Neuronal stem cell (in vitro differentiated cells): ENCODE data around the gene KCNH6.

Experiments used
- DNase-seq: peaks from one replicate; pipeline ENCODE4 v3.0.0-alpha.2; 2013; ENCODE audit warnings: low spot score
- H2AFZ ChIP-seq: one replicate; pipeline ENCODE4 v1.6.1; 2013; ENCODE audit warnings: mild to moderate bottlenecking, low read length, inconsistent platforms
- H2AK5ac ChIP-seq: 2 replicates; pipeline ENCODE4 v1.6.1; 2013; ENCODE audit warnings: low read depth, mild to moderate bottlenecking, inconsistent platforms, low read length, moderate library complexity, mixed read lengths
- H2BK120ac ChIP-seq: 2 replicates; pipeline ENCODE4 v1.6.1; 2013; ENCODE audit warnings: low read depth, mild to moderate bottlenecking, inconsistent platforms, low read length, moderate library complexity, mixed read lengths
- H2BK12ac ChIP-seq: one replicate; pipeline ENCODE4 v1.6.1; 2013; ENCODE audit warnings: low read length, inconsistent platforms
- H2BK15ac ChIP-seq: 2 replicates; pipeline ENCODE4 v1.6.1; 2013; ENCODE audit warnings: mild to moderate bottlenecking, low read length, inconsistent platforms, mixed read lengths
- H2BK5ac ChIP-seq: one replicate; pipeline ENCODE4 v1.6.1; 2013; ENCODE audit warnings: inconsistent platforms, mild to moderate bottlenecking, low read length, moderate library complexity
- H3K14ac ChIP-seq: one replicate; pipeline ENCODE4 v1.6.1; 2013; ENCODE audit warnings: low read length, inconsistent platforms
- H3K18ac ChIP-seq: 2 replicates; pipeline ENCODE4 v1.6.1; 2013; ENCODE audit warnings: low read length, inconsistent platforms
- H3K23ac ChIP-seq: 2 replicates; pipeline ENCODE4 v1.6.1; 2013; ENCODE audit warnings: low read depth, mild to moderate bottlenecking, mixed read lengths, low read length, inconsistent platforms; ENCODE audit not compliant: poor library complexity
- H3K27ac ChIP-seq: replicated peaks from 3 replicates; pipeline ENCODE4 v1.5.1; 2013; ENCODE audit warnings: low read length, inconsistent platforms
- H3K27me3 ChIP-seq, 3 experiments: 2 replicates each; pipeline ENCODE4 v1.6.1; 2013; ENCODE audit warnings: low read length in 3 of 3, mild to moderate bottlenecking in 2 of 3, inconsistent platforms in 1 of 3, low read depth in 1 of 3, mixed read lengths in 1 of 3, moderate library complexity in 1 of 3; ENCODE audit not compliant: control insufficient read depth in 3 of 3, insufficient read depth in 3 of 3
- H3K36me3 ChIP-seq, 2 donors: replicated peaks in 1 of 2; 2 replicates each; pipeline ENCODE4 v1.6.1; 2013; ENCODE audit warnings: low read length in 2 of 2; ENCODE audit not compliant: control insufficient read depth in 2 of 2, insufficient read depth in 2 of 2
- H3K4ac ChIP-seq: 2 replicates; pipeline ENCODE4 v1.6.1; 2013; ENCODE audit warnings: inconsistent platforms, mild to moderate bottlenecking, low read length, moderate library complexity
- H3K4me1 ChIP-seq, 2 donors: 1 replicate in 1 of 2; 2 replicates in 1 of 2; pipeline ENCODE4 v1.6.1; 2013; ENCODE audit warnings: low read length in 2 of 2, low read depth in 1 of 2; ENCODE audit not compliant: control insufficient read depth in 2 of 2, insufficient read depth in 1 of 2
- H3K4me2 ChIP-seq: one replicate; pipeline ENCODE4 v1.6.1; 2013; ENCODE audit warnings: mild to moderate bottlenecking, low read length, inconsistent platforms; ENCODE audit not compliant: insufficient read depth, poor library complexity, severe bottlenecking
- H3K4me3 ChIP-seq, 2 donors: 2 replicates each; pipeline ENCODE4 v1.5.1; 2013; ENCODE audit warnings: low read length in 2 of 2, mild to moderate bottlenecking in 2 of 2, inconsistent platforms in 1 of 2, moderate library complexity in 1 of 2
- H3K79me1 ChIP-seq: one replicate; pipeline ENCODE4 v1.6.1; 2013; ENCODE audit warnings: low read depth, mild to moderate bottlenecking, inconsistent platforms, low read length, moderate library complexity
- H3K9ac ChIP-seq: one replicate; pipeline ENCODE4 v1.6.1; 2013; ENCODE audit warnings: mild to moderate bottlenecking, low read depth, low read length, inconsistent platforms; ENCODE audit not compliant: poor library complexity
- H3K9me3 ChIP-seq, 2 donors: replicated peaks in 1 of 2; 2 replicates each; pipeline versions ENCODE3 to v1.6.1; 2013; ENCODE audit warnings: low read length in 2 of 2, mild to moderate bottlenecking in 2 of 2, inconsistent platforms in 1 of 2, low read depth in 1 of 2, mixed read lengths in 1 of 2, moderate library complexity in 1 of 2; ENCODE audit not compliant: control insufficient read depth in 2 of 2, insufficient read depth in 1 of 2
- H4K8ac ChIP-seq: one replicate; pipeline ENCODE4 v1.6.1; 2013; ENCODE audit warnings: low read depth, mild to moderate bottlenecking, inconsistent platforms, low read length, moderate library complexity
- H4K91ac ChIP-seq: one replicate; pipeline ENCODE4 v1.6.1; 2013; ENCODE audit warnings: low read length, low read depth, mild to moderate bottlenecking, inconsistent platforms; ENCODE audit not compliant: poor library complexity
- WGBS, 2 donors: extraction: QIAGEN DNeasy Blood & Tissue Kit; methylation state at CpG; one replicate each; pipeline ENCODE4 v1.1.7; 2013; ENCODE audit warnings: missing lambda C conversion rate in 2 of 2, mixed read lengths in 1 of 2; ENCODE audit not compliant: insufficient read length in 2 of 2, insufficient replicate concordance in 1 of 2; ENCODE audit errors: extremely low coverage in 2 of 2; 5-methylcytosine and 5-hydroxymethylcytosine counted together

The KCNH6 gene

GRCh38 chr17:63519116-63519881 is 3.9 kb upstream of the KCNH6 start:
- Histone ChIP-seq H3K9me3 (no peaks in the 10 kb centered on the region), H3K27me3 (peaks cover 0 to 21% (median 8%) of the 10 kb centered on the region in 3 experiments), H2AFZ (no peak overlapping the region), H3K4me1 (peaks cover 3 to 5% of the 10 kb centered on the region in 2 donors), H3K9ac (no peak overlapping the region), H3K36me3 (no peaks in the 10 kb centered on the region), H2BK5ac (no peak overlapping the region), H3K23ac (no peak overlapping the region), H3K4ac (no peak overlapping the region), H4K8ac (no peak overlapping the region), H2AK5ac (no peak overlapping the region), H3K27ac (no peak overlapping the region), H2BK15ac (peak overlapping the region; percentile 4), H3K14ac (peak overlapping the region; percentile 23), H2BK12ac (no peak overlapping the region), H3K4me2 (no peak overlapping the region), H2BK120ac (no peak overlapping the region), H4K91ac (no peak overlapping the region), H3K79me1 (no peaks in the 10 kb centered on the region), H3K4me3 (peak overlapping the region in 1 of 2 donors; percentile 60), H3K18ac (no peak overlapping the region)
- DNase-seq: no peak
- no CpG with 5 or more reads among the region's 1 CpG for WGBS, 2 donors

- Histone ChIP-seq H3K9ac (no peak overlapping the region), H3K4me1 (peaks cover 5% of the 10 kb centered on the region in 2 donors), H3K18ac (no peak overlapping the region), H3K27ac (no peak overlapping the region), H3K23ac (no peak overlapping the region), H2AK5ac (no peak overlapping the region), H2BK15ac (no peak overlapping the region), H2AFZ (no peak overlapping the region), H3K9me3 (no peaks in the 10 kb centered on the region), H4K91ac (no peak overlapping the region), H3K4ac (no peak overlapping the region), H2BK5ac (no peak overlapping the region), H3K4me2 (no peak overlapping the region), H3K4me3 (peak overlapping the region in 1 of 2 donors; percentile 58), H2BK120ac (no peak overlapping the region), H3K79me1 (no peaks in the 10 kb centered on the region), H3K14ac (no peak overlapping the region), H2BK12ac (no peak overlapping the region), H3K27me3 (peaks cover 0 to 27% (median 8%) of the 10 kb centered on the region in 3 experiments), H3K36me3 (no peaks in the 10 kb centered on the region), H4K8ac (no peak overlapping the region)
- no peak for DNase-seq
- no CpG with 5 or more reads among the region's 5 CpGs for WGBS, 2 donors
Measured at GRCh38 chr17:63519972-63520882, 2.9 kb upstream of the KCNH6 start.

GRCh38 chr17:63524051-63524450 is 893 bp downstream of the KCNH6 start:
- no peak overlapping the region for H2BK5ac ChIP-seq
- no peaks in the 10 kb centered on the region for H3K79me1 ChIP-seq
- no peaks in the 10 kb centered on the region for H3K36me3 ChIP-seq
- H2AFZ ChIP-seq: no peak overlapping the region
- no peak overlapping the region for H3K4me2 ChIP-seq
- no peak overlapping the region for H3K27ac ChIP-seq
- peaks cover 5% of the 10 kb centered on the region in 2 donors for H3K4me1 ChIP-seq
- H4K8ac ChIP-seq: no peak overlapping the region
- DNase-seq: no peak
- H2BK15ac ChIP-seq: no peak overlapping the region
- H3K9me3 ChIP-seq: no peaks in the 10 kb centered on the region
- H2BK12ac ChIP-seq: no peak overlapping the region
- H3K4me3 ChIP-seq: no peak overlapping the region
- no peak overlapping the region for H3K4ac ChIP-seq
- no peak overlapping the region for H2AK5ac ChIP-seq
- peaks cover 0 to 52% (median 13%) of the 10 kb centered on the region in 3 experiments for H3K27me3 ChIP-seq
- H3K9ac ChIP-seq: peak overlapping the region; percentile 9
- no peak overlapping the region for H4K91ac ChIP-seq
- no CpG with 5 or more reads among the region's 14 CpGs for WGBS, 2 donors
- no peak overlapping the region for H3K14ac ChIP-seq
- H3K18ac ChIP-seq: peak overlapping the region; percentile 18
- peak overlapping the region; percentile 39 for H3K23ac ChIP-seq
- no peak overlapping the region for H2BK120ac ChIP-seq
